Brain microvascular endothelial cell (primary cell): ENCODE data around the gene ABHD2.

Source experiments
- DNase-seq: peaks from one replicate; pipeline ENCODE4 v3.0.0-alpha.2; 2020
- H3K27ac ChIP-seq: fragments of 250-450 bp; sonication (Bioruptor Pico); 2 replicates; pipeline ENCODE4 v1.5.1; 2020; ENCODE audit warnings: mild to moderate bottlenecking, moderate library complexity
- H3K27me3 ChIP-seq: fragments of 250-450 bp; sonication (Bioruptor Pico); replicated peaks from 2 replicates; pipeline ENCODE4 v1.5.1; 2020; ENCODE audit warnings: mild to moderate bottlenecking
- H3K36me3 ChIP-seq: fragments of 250-450 bp; sonication (Bioruptor Pico); replicated peaks from 2 replicates; pipeline ENCODE4 v1.5.1; 2020; ENCODE audit warnings: mild to moderate bottlenecking
- H3K4me3 ChIP-seq: 2 replicates; pipeline ENCODE4 v1.5.1; 2011; ENCODE audit warnings: low read depth, mild to moderate bottlenecking, control low read depth, low read length, moderate library complexity
- CTCF ChIP-seq: IDR thresholded peaks from 2 replicates; pipeline ENCODE4 v1.5.1; 2011; ENCODE audit warnings: low read depth, mild to moderate bottlenecking, moderate library complexity, low read length, control low read depth, inconsistent platforms; ENCODE audit errors: missing control alignments
- in situ Hi-C: cut with HindIII; loops from 2 replicates; pipeline ENCODE4 v1.10.0; 2017; ENCODE audit warnings: low sequenced_read_pairs, low pct_ligation_motif_present

ABHD2 gene

GRCh38 chr15:89197503-89197971, 109.3 kb downstream of the ABHD2 start:
- H3K4me3 ChIP-seq: no peak overlapping the region
- in situ Hi-C loops: no loop called here
- peaks cover 32% of the 10 kb centered on the region for H3K36me3 ChIP-seq
- H3K27me3 ChIP-seq: no peaks in the 10 kb centered on the region
- TF ChIP-seq CTCF: no peak
- DNase-seq: no peak
- no peak overlapping the region for H3K27ac ChIP-seq

- no peak for TF ChIP-seq CTCF
- no peak for DNase-seq
- Histone ChIP-seq H3K4me3 (no peak overlapping the region), H3K27ac (no peak overlapping the region), H3K27me3 (no peaks in the 10 kb centered on the region), H3K36me3 (peaks cover 25% of the 10 kb centered on the region)
- in situ Hi-C loops: no loop called here
Measured at GRCh38 chr15:89198196-89198595, 109.9 kb downstream of the ABHD2 start.

GRCh38 chr15:89198934-89199333, 110.7 kb downstream of the ABHD2 start:
- no peak for TF ChIP-seq CTCF

GRCh38 chr15:89199746-89200145, 111.5 kb downstream of the ABHD2 start:
- in situ Hi-C loops: no loop called here
- no peaks in the 10 kb centered on the region for H3K27me3 ChIP-seq
- peaks cover 15% of the 10 kb centered on the region for H3K36me3 ChIP-seq
- H3K4me3 ChIP-seq: no peak overlapping the region
- DNase-seq: no peak
- no peak overlapping the region for H3K27ac ChIP-seq
- no peak for TF ChIP-seq CTCF

More at GRCh38 chr15:89198934-89199333, 110.7 kb downstream of the ABHD2 start:
- no peak for DNase-seq
- Histone ChIP-seq H3K27me3 (no peaks in the 10 kb centered on the region), H3K4me3 (no peak overlapping the region), H3K27ac (no peak overlapping the region), H3K36me3 (peaks cover 22% of the 10 kb centered on the region)
- in situ Hi-C loops: no loop called here

- Histone ChIP-seq H3K36me3 (peaks cover 11% of the 10 kb centered on the region), H3K27ac (no peak overlapping the region), H3K4me3 (no peak overlapping the region), H3K27me3 (no peaks in the 10 kb centered on the region)
- no peak for DNase-seq
- in situ Hi-C loops: no loop called here
- TF ChIP-seq CTCF: no peak
Measured at GRCh38 chr15:89200182-89200581, 111.9 kb downstream of the ABHD2 start.

GRCh38 chr15:89201465-89202005, 113.3 kb downstream of the ABHD2 start:
- Histone ChIP-seq H3K27me3 (no peaks in the 10 kb centered on the region), H3K4me3 (no peak overlapping the region), H3K27ac (no peak overlapping the region), H3K36me3 (peaks cover 3% of the 10 kb centered on the region)
- TF ChIP-seq CTCF: no peak
- DNase-seq: no peak
- in situ Hi-C loops: no loop called here
